Esophagus squamous epithelium (tissue), 4 donors: ENCODE measurements around the gene CMBL.

Source experiments
- POLR2A ChIP-seq, 4 donors: fragments of 450-650 bp; IDR thresholded peaks; one replicate each; pipeline ENCODE4 v1.6.1; 2017; ENCODE audit warnings: antibody characterized with exemption in 4 of 4, mild to moderate bottlenecking in 4 of 4, moderate library complexity in 3 of 4
- TF ChIP-seq, protein P1 (sequence below), 6 experiments: fragments of 450-650 bp in 4 of 6; fragments of 200-600 bp in 2 of 6; sonication (generic) in 2 of 6; IDR thresholded peaks; one replicate each; pipeline ENCODE4 v1.5.1; 2016 to 2019; ENCODE audit warnings: antibody characterized with exemption in 6 of 6, mild to moderate bottlenecking in 4 of 6, moderate library complexity in 4 of 6

DNA sequence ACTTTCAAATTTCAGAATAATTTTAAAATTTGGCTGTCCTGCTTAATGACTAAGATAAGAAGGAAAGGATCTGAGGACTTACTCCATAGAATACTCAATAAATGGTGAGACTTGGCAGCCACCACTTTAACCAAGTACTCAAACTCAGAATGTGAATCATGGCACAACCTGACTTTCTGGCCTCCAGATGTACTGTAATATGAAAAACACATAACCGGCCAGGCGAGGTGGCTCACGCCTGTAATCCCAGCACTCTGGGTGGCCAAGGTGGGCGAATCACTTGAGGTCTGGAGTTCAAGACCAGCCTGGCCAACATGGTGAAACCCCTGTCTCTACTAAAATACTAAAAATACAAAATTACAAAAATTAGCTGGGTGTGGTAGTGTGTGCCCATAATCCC lies 35.8 kb upstream of the CMBL start:
- TF ChIP-seq, protein P1, sequence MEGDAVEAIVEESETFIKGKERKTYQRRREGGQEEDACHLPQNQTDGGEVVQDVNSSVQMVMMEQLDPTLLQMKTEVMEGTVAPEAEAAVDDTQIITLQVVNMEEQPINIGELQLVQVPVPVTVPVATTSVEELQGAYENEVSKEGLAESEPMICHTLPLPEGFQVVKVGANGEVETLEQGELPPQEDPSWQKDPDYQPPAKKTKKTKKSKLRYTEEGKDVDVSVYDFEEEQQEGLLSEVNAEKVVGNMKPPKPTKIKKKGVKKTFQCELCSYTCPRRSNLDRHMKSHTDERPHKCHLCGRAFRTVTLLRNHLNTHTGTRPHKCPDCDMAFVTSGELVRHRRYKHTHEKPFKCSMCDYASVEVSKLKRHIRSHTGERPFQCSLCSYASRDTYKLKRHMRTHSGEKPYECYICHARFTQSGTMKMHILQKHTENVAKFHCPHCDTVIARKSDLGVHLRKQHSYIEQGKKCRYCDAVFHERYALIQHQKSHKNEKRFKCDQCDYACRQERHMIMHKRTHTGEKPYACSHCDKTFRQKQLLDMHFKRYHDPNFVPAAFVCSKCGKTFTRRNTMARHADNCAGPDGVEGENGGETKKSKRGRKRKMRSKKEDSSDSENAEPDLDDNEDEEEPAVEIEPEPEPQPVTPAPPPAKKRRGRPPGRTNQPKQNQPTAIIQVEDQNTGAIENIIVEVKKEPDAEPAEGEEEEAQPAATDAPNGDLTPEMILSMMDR (IDR thresholded peaks at IDR 0.05), result no peak
- no peak for TF ChIP-seq POLR2A (IDR thresholded peaks at IDR 0.05)
